HCT116 (cell line): ENCODE data around the gene AFP. TPM values are rescaled to one million over a fixed set of nuclear protein-coding genes. Genes with fewer than 3 reads are reported as not detected.

Experiments
- ATAC-seq: fragments of 200-7000 bp; cut with Tn5 transposase; 2 replicates; pipeline ENCODE4 v1.9.1; 2020; ENCODE audit warnings: mild to moderate bottlenecking, moderate library complexity
- BruUV-seq: library from RNA; stranded (reverse); fragments of 400-500 nt; replicated peaks from 2 replicates; lab custom pipeline; 2021; lab: Mats Ljungman, UMichigan
- CTCF ChIA-PET: fragments of 300-600 bp; sonication (Branson Sonifier 250); formaldehyde crosslinking; loops from one replicate; lab custom pipeline; 2021; ENCODE audit warnings: antibody characterized with exemption; lab: Charles Lee
- POLR2A ChIA-PET: fragments of 300-600, 350-600 bp; sonication (Branson Sonifier 250); formaldehyde crosslinking; loops from one replicate; lab custom pipeline; 2021; ENCODE audit warnings: antibody characterized with exemption; lab: Charles Lee
- RAD21 ChIA-PET, 2 experiments: fragments of 300-600 bp; sonication (Branson Sonifier 250); formaldehyde crosslinking; loops; one replicate each; lab custom pipeline; 2023; ENCODE audit warnings: low total read pairs in 2 of 2; ENCODE audit not compliant: uncharacterized antibody in 2 of 2, unreplicated experiment in 2 of 2, low non-redundant PET in 1 of 2; lab: Charles Lee
- DNase-seq: peaks from one replicate; pipeline ENCODE4 v3.0.0-alpha.2; 2010; ENCODE audit warnings: low read depth, low spot score
- H2AFZ ChIP-seq: fragments of 200-600 bp; shearing (Covaris generic), sonication (generic); 2 replicates; pipeline ENCODE4 v1.6.1; 2017; ENCODE audit warnings: low read depth, mixed run types, mixed read lengths, antibody characterized with exemption, low read length; ENCODE audit not compliant: poor library complexity, severe bottlenecking
- H3K27ac ChIP-seq: 2 replicates; pipeline ENCODE4 v1.5.1; 2012; ENCODE audit warnings: low read depth, low read length
- H3K27me3 ChIP-seq: fragments of 200-600 bp; sonication (generic); 2 replicates; pipeline ENCODE4 v1.6.1; 2016; ENCODE audit warnings: mixed run types, low read length, mixed read lengths; ENCODE audit not compliant: insufficient read depth
- H3K36me3 ChIP-seq, 2 experiments: fragments of 200-500 bp in 1 of 2; fragments of 200-600 bp in 1 of 2; sonication (Bioruptor generic) in 1 of 2; sonication (generic) in 1 of 2; 2 replicates each; pipeline versions ENCODE4 v1.5.1 to v1.6.1; 2014 to 2016; ENCODE audit warnings: low read length in 2 of 2, inconsistent platforms in 1 of 2, mixed read lengths in 1 of 2, mixed run types in 1 of 2; ENCODE audit not compliant: insufficient read depth in 2 of 2, control insufficient read depth in 1 of 2
- H3K4me1 ChIP-seq, 2 experiments: fragments of 200-600 bp in 1 of 2; sonication (generic) in 1 of 2; 2 replicates each; pipeline versions ENCODE4 v1.5.1 to v1.6.1; 2012 to 2017; ENCODE audit warnings: low read length in 2 of 2, inconsistent platforms in 1 of 2, mild to moderate bottlenecking in 1 of 2, mixed read lengths in 1 of 2, mixed run types in 1 of 2, moderate library complexity in 1 of 2; ENCODE audit not compliant: insufficient read depth in 2 of 2, control insufficient read depth in 1 of 2
- H3K4me2 ChIP-seq: fragments of 200-600 bp; sonication (generic); 2 replicates; pipeline ENCODE4 v1.6.1; 2017; ENCODE audit warnings: mixed run types, low read length, mixed read lengths
- H3K4me3 ChIP-seq, 2 experiments: fragments of 200-600 bp in 1 of 2; sonication (generic) in 1 of 2; replicated peaks in 1 of 2; 2 replicates each; pipeline ENCODE4 v1.5.1; 2011 to 2016; ENCODE audit warnings: low read length in 2 of 2, control low read depth in 1 of 2, low read depth in 1 of 2, mild to moderate bottlenecking in 1 of 2, mixed read lengths in 1 of 2, mixed run types in 1 of 2
- H3K79me2 ChIP-seq: fragments of 200-600 bp; sonication (generic); 2 replicates; pipeline ENCODE4 v1.6.1; 2017; ENCODE audit warnings: mild to moderate bottlenecking, mixed run types, low read length, moderate library complexity, mixed read lengths; ENCODE audit not compliant: insufficient read depth
- H3K9ac ChIP-seq: fragments of 200-600 bp; sonication (generic); 2 replicates; pipeline ENCODE4 v1.6.1; 2016; ENCODE audit warnings: low read length, mixed read lengths
- H3K9me2 ChIP-seq: fragments of 200-600 bp; sonication (generic), shearing (Covaris generic); 2 replicates; pipeline ENCODE4 v1.6.1; 2017; ENCODE audit warnings: mixed run types, mild to moderate bottlenecking, moderate library complexity; ENCODE audit not compliant: insufficient read depth
- H3K9me3 ChIP-seq, 2 experiments: fragments of 200-500 bp in 1 of 2; fragments of 200-600 bp in 1 of 2; sonication (Bioruptor generic) in 1 of 2; sonication (generic) in 1 of 2; 2 replicates each; pipeline ENCODE4 v1.6.1; 2014 to 2017; ENCODE audit warnings: low read length in 2 of 2, mixed read lengths in 2 of 2, inconsistent platforms in 1 of 2, low read depth in 1 of 2, mild to moderate bottlenecking in 1 of 2, mixed run types in 1 of 2, moderate library complexity in 1 of 2; ENCODE audit not compliant: control insufficient read depth in 1 of 2, insufficient read depth in 1 of 2
- H4K20me1 ChIP-seq: fragments of 200-600 bp; sonication (generic), shearing (Covaris generic); 2 replicates; pipeline ENCODE4 v1.6.1; 2017; ENCODE audit warnings: mixed run types, mild to moderate bottlenecking, moderate library complexity; ENCODE audit not compliant: insufficient read depth
- EGR1 ChIP-seq: IDR thresholded peaks from 2 replicates; pipeline ENCODE4 v1.6.1; 2012; ENCODE audit warnings: low read depth
- EZH2 ChIP-seq: fragments of 200-600 bp; sonication (generic); IDR thresholded peaks from 2 replicates; pipeline ENCODE4 v1.6.1; 2017; ENCODE audit warnings: antibody characterized with exemption, mixed run types
- JUND ChIP-seq: IDR thresholded peaks from 2 replicates; pipeline ENCODE4 v1.6.1; 2012
- RAD21 ChIP-seq: IDR thresholded peaks from 2 replicates; pipeline ENCODE4 v1.6.1; 2012; ENCODE audit warnings: low read depth, mild to moderate bottlenecking
- SP1 ChIP-seq: IDR thresholded peaks from 2 replicates; pipeline ENCODE4 v1.6.1; 2012; ENCODE audit warnings: low read depth
- TCF7L2 ChIP-seq: IDR thresholded peaks from 2 replicates; pipeline ENCODE4 v1.7.0; 2011; ENCODE audit warnings: borderline replicate concordance, inconsistent platforms; ENCODE audit not compliant: insufficient read depth, insufficient read length; ENCODE audit errors: extremely low read depth
- intact Hi-C: fragments of 100-400 bp; cut with micrococcal nuclease; formaldehyde crosslinking; loops from 2 replicates; pipeline ENCODE4 v1.10.0; 2022
- total RNA-seq: library from RNA; stranded (reverse); gene quantifications from one replicate; pipeline ENCODE4 v1.2.1, GENCODE V29; 2021; ENCODE audit not compliant: unreplicated experiment
- TF ChIP-seq, protein P1 (sequence below): IDR thresholded peaks from 2 replicates; pipeline ENCODE4 v1.6.1; 2011; ENCODE audit warnings: mild to moderate bottlenecking, low read length, moderate library complexity; ENCODE audit not compliant: insufficient replicate concordance; ENCODE audit errors: extremely low read depth

Gene AFP
- total RNA-seq, 1 experiment from 2014 or later = 1.6 TPM

DNA sequence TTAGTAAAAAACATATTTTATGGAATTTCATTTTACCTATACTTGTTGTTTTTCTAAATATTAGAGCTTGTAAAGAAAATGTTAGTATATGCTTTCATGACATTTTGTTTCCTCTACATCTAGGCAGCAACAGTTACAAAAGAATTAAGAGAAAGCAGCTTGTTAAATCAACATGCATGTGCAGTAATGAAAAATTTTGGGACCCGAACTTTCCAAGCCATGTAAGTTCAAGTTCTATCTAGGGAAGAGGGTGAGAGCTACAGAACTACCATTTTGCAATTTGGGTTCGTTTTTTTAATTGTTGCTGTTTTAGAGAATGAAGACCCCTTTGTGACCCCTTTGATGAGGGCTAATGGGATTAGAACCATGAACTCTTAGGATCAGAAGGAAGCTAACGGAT lies 7.2 kb downstream of the AFP start:
- H3K36me3 ChIP-seq = no peaks in the 10 kb centered on the region
- intact Hi-C loops = loop anchor here (10.0 kb wide), 1 partner anchor 128 kb away; no protein-coding TSS in a partner anchor
- H3K79me2 ChIP-seq = no peaks in the 10 kb centered on the region
- H3K9me3 ChIP-seq = no peaks in the 10 kb centered on the region
- no peaks in the 10 kb centered on the region for H3K4me1 ChIP-seq
- ChIA-PET CTCF (interaction anchor here (4.8 kb wide), 1 partner anchor 102 kb away, joined by 62 read pairs; no protein-coding TSS in a partner anchor), RAD21 (no interaction called here), POLR2A (no interaction called here)
- H2AFZ ChIP-seq = no peak overlapping the region
- ATAC-seq (no peak), DNase-seq (no peak)
- no peak overlapping the region for H3K9ac ChIP-seq
- no TSS peak for BruUV-seq
- H3K27ac ChIP-seq = no peak overlapping the region
- no peaks in the 10 kb centered on the region for H4K20me1 ChIP-seq
- H3K27me3 ChIP-seq = no peaks in the 10 kb centered on the region
- H3K4me2 ChIP-seq = no peak overlapping the region
- H3K9me2 ChIP-seq = no peaks in the 10 kb centered on the region
- H3K4me3 ChIP-seq = no peak overlapping the region
- TF ChIP-seq, protein P1, sequence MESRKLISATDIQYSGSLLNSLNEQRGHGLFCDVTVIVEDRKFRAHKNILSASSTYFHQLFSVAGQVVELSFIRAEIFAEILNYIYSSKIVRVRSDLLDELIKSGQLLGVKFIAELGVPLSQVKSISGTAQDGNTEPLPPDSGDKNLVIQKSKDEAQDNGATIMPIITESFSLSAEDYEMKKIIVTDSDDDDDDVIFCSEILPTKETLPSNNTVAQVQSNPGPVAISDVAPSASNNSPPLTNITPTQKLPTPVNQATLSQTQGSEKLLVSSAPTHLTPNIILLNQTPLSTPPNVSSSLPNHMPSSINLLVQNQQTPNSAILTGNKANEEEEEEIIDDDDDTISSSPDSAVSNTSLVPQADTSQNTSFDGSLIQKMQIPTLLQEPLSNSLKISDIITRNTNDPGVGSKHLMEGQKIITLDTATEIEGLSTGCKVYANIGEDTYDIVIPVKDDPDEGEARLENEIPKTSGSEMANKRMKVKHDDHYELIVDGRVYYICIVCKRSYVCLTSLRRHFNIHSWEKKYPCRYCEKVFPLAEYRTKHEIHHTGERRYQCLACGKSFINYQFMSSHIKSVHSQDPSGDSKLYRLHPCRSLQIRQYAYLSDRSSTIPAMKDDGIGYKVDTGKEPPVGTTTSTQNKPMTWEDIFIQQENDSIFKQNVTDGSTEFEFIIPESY = no peak
- TF ChIP-seq TCF7L2 (no peak), JUND (no peak), SP1 (no peak), EZH2 (no peak), EGR1 (no peak), RAD21 (no peak)
- TF ChIP-seq, all 23 proteins: peak for 0
